Right cardiac atrium (tissue), 5 donors: Measurements from ENCODE around the gene NOPCHAP1. TPM values are rescaled to one million over a fixed set of nuclear protein-coding genes. Genes with fewer than 3 reads are reported as not detected.
"Not testable (repeated sequence)": the region's sequence is repeated elsewhere in the genome, so short reads cannot be mapped to it uniquely, and the experiment has no call there.

Experiments used
- ATAC-seq, 2 donors: fragments of 200-7000 bp; cut with Tn5 transposase; one replicate each; pipeline versions ENCODE4 v1.8.0 to v1.9.1; 2020; ENCODE audit warnings: moderate library complexity in 2 of 2, mild to moderate bottlenecking in 1 of 2
- DNase-seq, 3 donors: peaks; one replicate each; pipeline ENCODE4 v3.0.0-alpha.2; 2020
- H3K27ac ChIP-seq: one replicate; pipeline ENCODE4 v1.5.1; 2013; ENCODE audit warnings: mild to moderate bottlenecking, low read length, control low read depth, moderate library complexity
- H3K27me3 ChIP-seq: one replicate; pipeline ENCODE4 v1.6.1; 2013; ENCODE audit not compliant: control insufficient read depth, insufficient read depth
- H3K4me1 ChIP-seq: one replicate; pipeline ENCODE4 v1.6.1; 2013; ENCODE audit warnings: low read length; ENCODE audit not compliant: control insufficient read depth, insufficient read depth
- H3K4me3 ChIP-seq: one replicate; pipeline ENCODE4 v1.5.1; 2013; ENCODE audit warnings: low read length, control low read depth
- H3K9me3 ChIP-seq: one replicate; pipeline ENCODE4 v1.6.1; 2013; ENCODE audit warnings: low read length; ENCODE audit not compliant: control insufficient read depth
- WGBS: extraction: QIAGEN DNeasy Blood & Tissue Kit; methylation state at CpG from one replicate; pipeline ENCODE4 v1.1.7; 2013; 5-methylcytosine and 5-hydroxymethylcytosine counted together
- intact Hi-C, 4 donors: fragments of 100-400 bp; cut with DNase I; formaldehyde crosslinking; loops; one replicate each; pipeline versions ENCODE4 v1.11.0 to v1.14.0; 2022 to 2023
- long read RNA-seq, 4 donors: library from polyadenylated mRNA; unstranded; transcript quantifications; one replicate each; pipeline ENCODE4 v2.0.0, GENCODE V29; 2020 to 2021
- polyA plus RNA-seq: library from polyadenylated mRNA; stranded (reverse); fragments of 200-250 nt; gene quantifications from one replicate; pipeline ENCODE4 v1.2.3, GENCODE V29; 2013
- total RNA-seq, 4 donors: library from RNA; stranded (reverse); fragmentation: NEBNext Ultra II Directional; extraction: Animal tissue kit (Norgen Biotek cat#: 25700); gene quantifications; one replicate each; pipeline ENCODE4 v1.2.1, GENCODE V29; 2021
- donor health status: healthy with polysubstance abuse.
- donor health status: DM: no; HTN: yes; CAD: no.
- donor health status: DM: no; HTN: no; CAD: no.
- donor health status: DM: no; HTN: yes; CAD: no; lungs with severe emphysema.
- donor health status: DM: yes; HTN: yes; CAD: no.

Gene NOPCHAP1
- total RNA-seq (10 to 100 TPM in 1 of 4 donors, 1 to 10 TPM in 3; 6.9 to 11.2 (median 8.9) TPM), polyA plus RNA-seq (5.0 TPM)
- long read RNA-seq, donor 1, full-length matches to known transcripts, result 3 of 9 reads
- long read RNA-seq, donor 1, partial matches to known transcripts, result 4 of 9 reads
- long read RNA-seq, donor 1, other reads (novel, unspliced or antisense), result 2 of 9 reads
- long read RNA-seq, donor 2, full-length matches to known transcripts, result 5 of 7 reads
- long read RNA-seq, donor 2, partial matches to known transcripts, result 2 of 7 reads
- long read RNA-seq, donor 2, other reads (novel, unspliced or antisense), result 0 of 7 reads
- long read RNA-seq, donor 3, full-length matches to known transcripts, result 1 of 5 reads
- long read RNA-seq, donor 3, partial matches to known transcripts, result 3 of 5 reads
- long read RNA-seq, donor 3, other reads (novel, unspliced or antisense), result 1 of 5 reads
- long read RNA-seq, donor 4, full-length matches to known transcripts, result 1 of 3 reads
- long read RNA-seq, donor 4, partial matches to known transcripts, result 2 of 3 reads
- long read RNA-seq, donor 4, other reads (novel, unspliced or antisense), result 0 of 3 reads

- peak; percentile 100 for ATAC-seq
- H3K27me3 ChIP-seq, result no peaks in the 10 kb centered on the region
- WGBS, result under 1% methylated on average over 59 of the region's 59 CpGs
- no peaks in the 10 kb centered on the region for H3K4me1 ChIP-seq
- H3K4me3 ChIP-seq, result peak within 1 kb of the TSS; percentile 98
- peak; percentile 93 to 97 (median 96) for DNase-seq
- intact Hi-C loops, result no loop called here
- peak within 1 kb of the TSS; percentile 49 for H3K27ac ChIP-seq
- no peaks in the 10 kb centered on the region for H3K9me3 ChIP-seq
Observed at GRCh38 chr12:104986022-104986941, at the start of gene NOPCHAP1. NOPCHAP1 (plus strand) TSS chr12:104986316; CDS start chr12:104986353, 37 bp downstream.

GRCh38 chr12:104938371-104938770, 47.7 kb upstream of the NOPCHAP1 start:
- Histone ChIP-seq H3K4me1 (no peaks in the 10 kb centered on the region), H3K27me3 (no peaks in the 10 kb centered on the region), H3K9me3 (no peaks in the 10 kb centered on the region), H3K27ac (no peak overlapping the region), H3K4me3 (no peak overlapping the region)
- DNase-seq, result no peak
- intact Hi-C loops, result no loop called here
- no peak for ATAC-seq
- 57% methylated on average over 3 of the region's 3 CpGs for WGBS

GRCh38 chr12:104939089-104939488, 47.0 kb upstream of the NOPCHAP1 start:
- Histone ChIP-seq H3K4me1 (no peaks in the 10 kb centered on the region), H3K27me3 (no peaks in the 10 kb centered on the region), H3K27ac (no peak overlapping the region), H3K9me3 (no peaks in the 10 kb centered on the region), H3K4me3 (no peak overlapping the region)
- WGBS, result 91% methylated on average over 2 of the region's 2 CpGs
- intact Hi-C loops, result no loop called here
- DNase-seq, result no peak
- ATAC-seq, result no peak

GRCh38 chr12:104941454-104941853, 44.7 kb upstream of the NOPCHAP1 start:
- intact Hi-C loops, result no loop called here
- H3K27ac ChIP-seq, result no peak overlapping the region
- DNase-seq, result no peak
- no peak overlapping the region for H3K4me3 ChIP-seq
- no peaks in the 10 kb centered on the region for H3K9me3 ChIP-seq
- ATAC-seq, result no peak
- H3K4me1 ChIP-seq, result no peaks in the 10 kb centered on the region
- no peaks in the 10 kb centered on the region for H3K27me3 ChIP-seq
- WGBS, result 90% methylated on average over 3 of the region's 3 CpGs

GRCh38 chr12:104942075-104942474, 44.0 kb upstream of the NOPCHAP1 start:
- intact Hi-C loops, result no loop called here
- Histone ChIP-seq H3K4me3 (no peak overlapping the region), H3K9me3 (no peaks in the 10 kb centered on the region), H3K27me3 (no peaks in the 10 kb centered on the region), H3K27ac (no peak overlapping the region), H3K4me1 (no peaks in the 10 kb centered on the region)
- DNase-seq (no peak), ATAC-seq (no peak)
- 90% methylated on average over 4 of the region's 4 CpGs for WGBS

- H3K27me3 ChIP-seq, DNase-seq, H3K4me3 ChIP-seq, ATAC-seq, H3K4me1 ChIP-seq, intact Hi-C loops, H3K27ac ChIP-seq, H3K9me3 ChIP-seq: not testable (repeated sequence)
- 94% methylated on average over 8 of the region's 8 CpGs for WGBS
Observed at GRCh38 chr12:104943401-104943800, 42.7 kb upstream of the NOPCHAP1 start.

GRCh38 chr12:104944252-104944651, 41.9 kb upstream of the NOPCHAP1 start:
- intact Hi-C loops, result no loop called here
- Histone ChIP-seq H3K27ac (no peak overlapping the region), H3K27me3 (no peaks in the 10 kb centered on the region), H3K4me1 (no peaks in the 10 kb centered on the region), H3K4me3 (no peak overlapping the region), H3K9me3 (no peaks in the 10 kb centered on the region)
- WGBS, result 94% methylated on average over 3 of the region's 3 CpGs
- DNase-seq (no peak), ATAC-seq (peak in 1 of 2 donors; percentile 26)

GRCh38 chr12:104948716-104949115, 37.4 kb upstream of the NOPCHAP1 start:
- H3K4me1 ChIP-seq, ATAC-seq, H3K9me3 ChIP-seq, H3K27me3 ChIP-seq, DNase-seq, intact Hi-C loops, H3K27ac ChIP-seq, H3K4me3 ChIP-seq: not testable (repeated sequence)
- WGBS, result 96% methylated on average over 4 of the region's 4 CpGs

- H3K9me3 ChIP-seq, result no peaks in the 10 kb centered on the region
- no peak overlapping the region for H3K4me3 ChIP-seq
- H3K4me1 ChIP-seq, result no peaks in the 10 kb centered on the region
- DNase-seq, result no peak
- no peak for ATAC-seq
- no peak overlapping the region for H3K27ac ChIP-seq
- whole genome bisulfite sequencing, result 88% methylated on average over 5 of the region's 5 CpGs
- no peaks in the 10 kb centered on the region for H3K27me3 ChIP-seq
- intact Hi-C loops, result no loop called here
Observed at GRCh38 chr12:104951759-104952509, 34.2 kb upstream of the NOPCHAP1 start.

- H3K27me3 ChIP-seq, result no peaks in the 10 kb centered on the region
- 89% methylated on average over 3 of the region's 3 CpGs for WGBS
- H3K4me1 ChIP-seq, result no peaks in the 10 kb centered on the region
- no peak overlapping the region for H3K4me3 ChIP-seq
- ATAC-seq, result no peak
- no peak for DNase-seq
- intact Hi-C loops, result no loop called here
- H3K9me3 ChIP-seq, result no peaks in the 10 kb centered on the region
- no peak overlapping the region for H3K27ac ChIP-seq
Observed at GRCh38 chr12:104952816-104953215, 33.3 kb upstream of the NOPCHAP1 start.
